Liver (tissue), 3 donors: ENCODE measurements around the gene TXK.

ENCODE experiments used
- FOXA1 ChIP-seq: IDR thresholded peaks from 2 replicates; pipeline ENCODE4 v1.6.1; 2016; ENCODE audit warnings: antibody characterized with exemption
- GABPA ChIP-seq, 2 donors: IDR thresholded peaks in 1 of 2; conservative IDR thresholded peaks in 1 of 2; 2 replicates each; pipeline ENCODE4 v1.6.1; 2016; ENCODE audit warnings: antibody characterized with exemption in 2 of 2, mild to moderate bottlenecking in 1 of 2, moderate library complexity in 1 of 2
- HNF4A ChIP-seq, 2 donors: conservative IDR thresholded peaks; 2 replicates each; pipeline ENCODE4 v1.6.1; 2016; ENCODE audit warnings: antibody characterized with exemption in 2 of 2, mild to moderate bottlenecking in 2 of 2
- HNF4G ChIP-seq: IDR thresholded peaks from 2 replicates; pipeline ENCODE4 v1.6.1; 2016; ENCODE audit warnings: antibody characterized with exemption
- JUND ChIP-seq, 2 donors: IDR thresholded peaks; 2 replicates each; pipeline ENCODE4 v1.6.1; 2016; ENCODE audit warnings: antibody characterized with exemption in 2 of 2
- RAD21 ChIP-seq, 2 donors: IDR thresholded peaks; 2 replicates each; pipeline ENCODE4 v1.6.1; 2016; ENCODE audit warnings: antibody characterized with exemption in 2 of 2, mild to moderate bottlenecking in 2 of 2
- TF ChIP-seq, protein P1 (sequence below): IDR thresholded peaks from 2 replicates; pipeline ENCODE4 v1.6.1; 2016; ENCODE audit warnings: antibody characterized with exemption
- TF ChIP-seq, protein P2 (sequence below): fragments of 150-350 bp; IDR thresholded peaks from 2 replicates; pipeline ENCODE4 v1.5.1; 2017; ENCODE audit warnings: improper control_type of control experiment, low read depth, low read length; ENCODE audit not compliant: missing input control
- TF ChIP-seq, protein P3 (sequence below): IDR thresholded peaks from 2 replicates; pipeline ENCODE4 v1.6.1; 2016; ENCODE audit warnings: antibody characterized with exemption, mild to moderate bottlenecking
- donor health status: healthy.
- donor health status: healthy.

DNA sequence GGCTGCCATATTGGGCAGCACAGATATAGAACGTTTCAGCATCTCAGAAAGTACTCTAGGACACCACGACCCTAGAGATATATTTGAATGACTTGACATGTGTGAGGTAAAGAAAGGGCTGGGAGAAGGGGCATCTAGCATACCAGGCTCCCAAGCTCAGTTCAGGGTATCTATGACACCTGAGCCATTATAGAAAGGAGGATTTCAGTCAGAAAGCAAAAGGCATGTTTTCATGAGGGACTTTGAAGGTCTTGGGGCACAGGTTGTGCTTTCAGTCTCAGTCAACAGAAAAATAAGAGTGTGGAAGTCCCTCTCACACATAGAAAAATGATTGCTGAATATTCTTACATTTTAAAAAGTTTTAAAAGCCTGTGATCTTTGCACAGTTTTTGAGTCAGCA is 65.9 kb downstream of the TXK start:
- TF ChIP-seq, protein P1, sequence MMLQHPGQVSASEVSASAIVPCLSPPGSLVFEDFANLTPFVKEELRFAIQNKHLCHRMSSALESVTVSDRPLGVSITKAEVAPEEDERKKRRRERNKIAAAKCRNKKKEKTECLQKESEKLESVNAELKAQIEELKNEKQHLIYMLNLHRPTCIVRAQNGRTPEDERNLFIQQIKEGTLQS = no peak
- TF ChIP-seq, protein P2, sequence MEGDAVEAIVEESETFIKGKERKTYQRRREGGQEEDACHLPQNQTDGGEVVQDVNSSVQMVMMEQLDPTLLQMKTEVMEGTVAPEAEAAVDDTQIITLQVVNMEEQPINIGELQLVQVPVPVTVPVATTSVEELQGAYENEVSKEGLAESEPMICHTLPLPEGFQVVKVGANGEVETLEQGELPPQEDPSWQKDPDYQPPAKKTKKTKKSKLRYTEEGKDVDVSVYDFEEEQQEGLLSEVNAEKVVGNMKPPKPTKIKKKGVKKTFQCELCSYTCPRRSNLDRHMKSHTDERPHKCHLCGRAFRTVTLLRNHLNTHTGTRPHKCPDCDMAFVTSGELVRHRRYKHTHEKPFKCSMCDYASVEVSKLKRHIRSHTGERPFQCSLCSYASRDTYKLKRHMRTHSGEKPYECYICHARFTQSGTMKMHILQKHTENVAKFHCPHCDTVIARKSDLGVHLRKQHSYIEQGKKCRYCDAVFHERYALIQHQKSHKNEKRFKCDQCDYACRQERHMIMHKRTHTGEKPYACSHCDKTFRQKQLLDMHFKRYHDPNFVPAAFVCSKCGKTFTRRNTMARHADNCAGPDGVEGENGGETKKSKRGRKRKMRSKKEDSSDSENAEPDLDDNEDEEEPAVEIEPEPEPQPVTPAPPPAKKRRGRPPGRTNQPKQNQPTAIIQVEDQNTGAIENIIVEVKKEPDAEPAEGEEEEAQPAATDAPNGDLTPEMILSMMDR = no peak
- TF ChIP-seq GABPA (IDR thresholded peaks at IDR 0.05 in 1 of 2, conservative IDR thresholded peaks at IDR 0.05 in 1 of 2) = no peak
- no peak for TF ChIP-seq HNF4A (conservative IDR thresholded peaks at IDR 0.05)
- no peak for TF ChIP-seq RAD21 (IDR thresholded peaks at IDR 0.05)
- no peak for TF ChIP-seq HNF4G
- no peak for TF ChIP-seq FOXA1
- TF ChIP-seq JUND (IDR thresholded peaks at IDR 0.05) = no peak
- TF ChIP-seq, protein P3, sequence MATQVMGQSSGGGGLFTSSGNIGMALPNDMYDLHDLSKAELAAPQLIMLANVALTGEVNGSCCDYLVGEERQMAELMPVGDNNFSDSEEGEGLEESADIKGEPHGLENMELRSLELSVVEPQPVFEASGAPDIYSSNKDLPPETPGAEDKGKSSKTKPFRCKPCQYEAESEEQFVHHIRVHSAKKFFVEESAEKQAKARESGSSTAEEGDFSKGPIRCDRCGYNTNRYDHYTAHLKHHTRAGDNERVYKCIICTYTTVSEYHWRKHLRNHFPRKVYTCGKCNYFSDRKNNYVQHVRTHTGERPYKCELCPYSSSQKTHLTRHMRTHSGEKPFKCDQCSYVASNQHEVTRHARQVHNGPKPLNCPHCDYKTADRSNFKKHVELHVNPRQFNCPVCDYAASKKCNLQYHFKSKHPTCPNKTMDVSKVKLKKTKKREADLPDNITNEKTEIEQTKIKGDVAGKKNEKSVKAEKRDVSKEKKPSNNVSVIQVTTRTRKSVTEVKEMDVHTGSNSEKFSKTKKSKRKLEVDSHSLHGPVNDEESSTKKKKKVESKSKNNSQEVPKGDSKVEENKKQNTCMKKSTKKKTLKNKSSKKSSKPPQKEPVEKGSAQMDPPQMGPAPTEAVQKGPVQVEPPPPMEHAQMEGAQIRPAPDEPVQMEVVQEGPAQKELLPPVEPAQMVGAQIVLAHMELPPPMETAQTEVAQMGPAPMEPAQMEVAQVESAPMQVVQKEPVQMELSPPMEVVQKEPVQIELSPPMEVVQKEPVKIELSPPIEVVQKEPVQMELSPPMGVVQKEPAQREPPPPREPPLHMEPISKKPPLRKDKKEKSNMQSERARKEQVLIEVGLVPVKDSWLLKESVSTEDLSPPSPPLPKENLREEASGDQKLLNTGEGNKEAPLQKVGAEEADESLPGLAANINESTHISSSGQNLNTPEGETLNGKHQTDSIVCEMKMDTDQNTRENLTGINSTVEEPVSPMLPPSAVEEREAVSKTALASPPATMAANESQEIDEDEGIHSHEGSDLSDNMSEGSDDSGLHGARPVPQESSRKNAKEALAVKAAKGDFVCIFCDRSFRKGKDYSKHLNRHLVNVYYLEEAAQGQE = no peak
